HFF-Myc (cell line): Measurements from ENCODE around the gene DNAJC3.
"Not testable (repeated sequence)": the region's sequence is repeated elsewhere in the genome, so short reads cannot be mapped to it uniquely, and the experiment has no call there.

Source experiments
- DNase-seq: peaks from one replicate; pipeline ENCODE4 v3.0.0-alpha.2; 2011; ENCODE audit warnings: low read depth; ENCODE audit errors: extremely low read depth
- H3K4me3 ChIP-seq: replicated peaks from 2 replicates; pipeline ENCODE4 v1.5.1; 2011; ENCODE audit warnings: low read depth, mild to moderate bottlenecking, control low read depth, low read length
- CTCF ChIP-seq: IDR thresholded peaks from 2 replicates; pipeline ENCODE4 v1.5.1; 2012; ENCODE audit warnings: mild to moderate bottlenecking, low read depth, low read length, control low read depth; ENCODE audit errors: missing control alignments

Gene DNAJC3

DNA sequence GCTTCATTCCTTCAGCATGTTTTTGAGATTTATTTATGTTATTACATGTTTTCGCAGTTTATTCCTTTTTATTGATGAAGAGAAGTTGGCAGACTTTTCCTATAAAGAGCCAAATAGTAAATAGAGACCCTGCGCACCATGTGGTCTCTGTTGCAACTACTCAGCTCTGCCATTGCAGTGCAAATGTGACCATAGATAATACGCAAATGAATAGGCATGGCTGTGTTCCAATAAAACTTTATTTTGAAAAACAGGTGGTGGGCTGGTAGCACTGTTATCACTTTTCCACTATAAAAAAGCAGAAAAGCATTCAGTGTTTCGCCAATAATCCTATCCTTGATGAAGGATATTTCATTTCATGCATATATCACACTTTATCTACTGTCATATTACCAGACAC lies 95.0 kb downstream of the DNAJC3 start:
- TF ChIP-seq CTCF: no peak
- no peak overlapping the region for H3K4me3 ChIP-seq
- no peak for DNase-seq

DNA sequence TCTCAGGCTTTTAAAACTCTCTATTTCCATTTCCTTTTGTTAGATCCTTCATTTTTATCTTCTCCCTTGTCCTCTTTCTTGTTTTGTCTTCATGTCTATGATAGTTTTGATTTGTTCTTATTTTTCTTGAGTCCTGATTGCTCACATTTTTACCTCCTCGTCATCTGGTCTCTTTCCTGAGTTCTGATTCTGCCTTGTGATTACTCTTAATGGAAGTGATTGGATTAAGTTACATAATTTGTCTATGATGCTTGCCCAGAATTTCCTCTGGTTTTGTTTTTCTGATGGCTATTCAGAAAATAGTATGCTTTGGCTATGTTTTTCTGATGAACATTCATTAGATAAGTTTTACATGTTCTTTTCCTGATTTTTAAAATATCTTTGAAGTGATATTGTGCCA lies 102.6 kb downstream of the DNAJC3 start:
- no peak overlapping the region for H3K4me3 ChIP-seq
- DNase-seq: no peak
- TF ChIP-seq CTCF: no peak

DNA sequence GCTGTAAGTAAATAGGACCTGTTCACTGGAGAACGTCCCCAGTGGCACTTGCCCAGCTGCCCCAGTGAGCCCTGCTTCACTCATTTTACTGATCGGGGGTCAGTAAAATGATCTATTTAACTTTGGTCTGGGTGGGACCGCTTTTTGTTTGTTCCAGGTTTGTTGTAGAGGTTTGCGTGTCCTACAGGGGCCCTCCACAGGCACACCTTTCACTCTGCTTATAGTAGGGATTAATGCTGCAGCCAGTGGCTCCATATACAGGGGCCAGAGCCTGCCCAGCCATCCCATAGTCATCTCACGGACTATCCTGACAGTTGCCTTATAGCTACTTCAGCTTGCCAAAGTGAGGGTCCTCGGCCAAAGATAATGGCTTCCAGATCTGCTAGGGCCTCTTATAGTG lies 104.1 kb downstream of the DNAJC3 start:
- no peak for TF ChIP-seq CTCF
- H3K4me3 ChIP-seq: no peak overlapping the region
- DNase-seq: no peak

DNA sequence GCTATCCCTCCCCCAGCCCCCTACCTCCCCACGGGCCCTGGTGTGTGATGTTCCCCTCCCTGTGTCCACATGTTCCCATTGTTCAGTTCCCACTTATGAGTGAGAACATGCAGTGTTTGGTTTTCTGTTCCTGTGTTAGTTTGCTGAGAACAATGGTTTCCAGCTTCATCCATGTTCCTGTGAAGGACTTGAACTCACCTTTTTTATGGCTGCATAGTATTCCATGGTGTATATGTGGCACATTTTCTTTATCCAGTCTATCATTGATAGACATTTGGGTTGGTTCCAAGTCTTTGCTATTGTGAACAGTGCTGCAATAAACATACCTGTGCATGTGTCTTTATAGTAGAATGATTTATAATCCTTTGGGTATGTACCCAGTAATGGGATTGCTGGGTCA lies 105.0 kb downstream of the DNAJC3 start:
- H3K4me3 ChIP-seq, DNase-seq: not testable (repeated sequence)

DNA sequence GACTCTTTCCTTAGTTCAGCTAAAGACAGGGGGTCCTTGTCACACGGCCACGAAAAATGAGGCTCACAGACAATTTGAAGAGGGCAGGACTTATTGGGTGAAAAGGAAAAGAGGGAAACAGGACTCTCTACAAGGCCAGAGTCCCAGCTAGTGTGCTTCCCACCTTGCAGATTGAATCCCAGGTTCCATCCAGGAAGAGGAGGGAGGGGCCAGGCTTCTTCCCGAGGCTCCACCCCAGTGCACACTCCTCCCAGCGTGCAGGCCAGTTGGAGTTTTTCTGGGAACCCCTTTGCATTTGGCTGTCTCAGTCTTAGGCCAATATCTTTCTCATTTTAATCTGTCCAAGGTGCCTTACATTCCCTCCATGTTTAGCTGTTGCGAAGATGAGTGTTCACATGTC lies 106.8 kb downstream of the DNAJC3 start:
- no peak for TF ChIP-seq CTCF

DNA sequence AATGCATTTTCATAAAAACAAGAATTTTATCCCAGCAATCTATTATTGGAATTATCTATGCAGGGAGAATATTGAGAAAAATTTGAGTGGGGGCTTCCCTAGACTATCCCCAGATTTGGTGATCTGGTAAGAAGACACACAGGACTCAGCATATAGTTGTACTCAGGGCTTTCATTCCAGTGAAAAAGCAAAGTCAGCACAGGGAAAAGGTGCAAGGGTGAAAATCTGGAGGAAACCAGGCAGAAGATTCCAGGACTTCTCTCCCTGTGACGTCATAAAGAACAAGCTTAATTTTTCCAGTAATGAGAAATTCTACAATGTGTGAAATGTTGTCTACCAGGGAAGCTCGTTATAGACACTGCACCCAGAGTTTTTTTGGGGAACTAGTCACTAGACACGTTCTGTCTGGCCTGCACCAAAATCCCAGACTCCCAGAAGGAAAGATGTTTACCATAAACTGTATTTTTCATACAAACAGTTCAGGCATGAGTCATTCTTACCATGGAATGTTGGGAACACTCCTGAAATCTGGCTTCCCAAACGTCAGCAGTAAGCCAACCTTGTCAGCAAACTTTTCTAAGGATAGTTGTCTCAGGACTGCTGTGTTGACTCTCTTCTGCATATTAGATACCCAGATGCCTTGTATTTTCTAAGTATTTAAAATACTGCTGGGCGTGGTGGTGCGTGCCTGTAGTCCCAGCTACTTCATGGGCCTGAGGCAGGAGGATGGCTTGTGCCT lies 107.4 kb downstream of the DNAJC3 start:
- no peak overlapping the region for H3K4me3 ChIP-seq
- peak; percentile 67 for DNase-seq
- TF ChIP-seq CTCF: no peak

More for the DNA sequence above, 106.8 kb downstream of the DNAJC3 start:
- no peak overlapping the region for H3K4me3 ChIP-seq
- DNase-seq: no peak

DNA sequence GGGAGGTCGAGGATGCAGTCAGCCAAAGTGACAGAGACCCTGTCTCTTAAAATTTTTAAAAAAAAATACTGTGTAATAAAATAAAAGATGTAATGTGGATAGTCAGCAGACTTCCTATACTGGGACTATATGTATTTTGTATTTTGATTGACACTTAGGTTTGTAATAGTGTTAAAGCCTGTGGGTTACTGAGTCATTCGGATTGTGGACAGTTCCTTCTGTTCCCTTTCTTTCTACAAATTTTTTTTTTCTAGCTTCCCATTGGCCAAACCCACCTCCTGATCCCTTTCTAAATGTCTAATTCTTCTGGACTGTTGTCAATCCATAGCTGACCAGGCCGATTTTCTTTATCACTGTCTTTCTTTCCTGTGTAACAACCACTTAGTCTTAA lies 108.0 kb downstream of the DNAJC3 start:
- no peak for TF ChIP-seq CTCF
- no peak for DNase-seq
- H3K4me3 ChIP-seq: no peak overlapping the region
